ENCODE measurements around the gene ST8SIA2. TPM values are rescaled to one million over a fixed set of nuclear protein-coding genes. Genes with fewer than 3 reads are reported as not detected.

The ST8SIA2 gene
- total and polyA plus RNA-seq, 2 experiments from 2014 or later: 4.0 to 5.9 TPM

DNA sequence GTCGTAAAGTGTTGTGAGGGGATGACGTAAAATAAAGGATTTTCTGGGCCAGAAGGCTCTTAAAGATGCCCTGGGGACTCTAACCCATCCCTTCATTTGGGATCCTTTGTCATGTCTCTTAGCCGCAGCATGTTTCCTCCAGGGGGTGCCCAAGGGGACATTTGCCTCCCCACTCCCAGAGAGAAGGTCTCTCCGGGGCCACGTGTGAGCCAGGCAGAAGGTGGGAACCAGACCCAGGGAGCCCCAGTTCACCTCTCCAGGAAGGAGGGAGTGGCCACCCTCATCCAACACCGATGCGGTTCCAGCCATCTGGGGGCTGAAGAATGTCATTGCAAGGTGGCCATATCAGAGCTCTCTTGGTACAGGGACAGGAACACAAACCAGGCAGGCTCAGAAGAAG is 25.2 kb downstream of the ST8SIA2 start:
- TF ChIP-seq, protein P1, sequence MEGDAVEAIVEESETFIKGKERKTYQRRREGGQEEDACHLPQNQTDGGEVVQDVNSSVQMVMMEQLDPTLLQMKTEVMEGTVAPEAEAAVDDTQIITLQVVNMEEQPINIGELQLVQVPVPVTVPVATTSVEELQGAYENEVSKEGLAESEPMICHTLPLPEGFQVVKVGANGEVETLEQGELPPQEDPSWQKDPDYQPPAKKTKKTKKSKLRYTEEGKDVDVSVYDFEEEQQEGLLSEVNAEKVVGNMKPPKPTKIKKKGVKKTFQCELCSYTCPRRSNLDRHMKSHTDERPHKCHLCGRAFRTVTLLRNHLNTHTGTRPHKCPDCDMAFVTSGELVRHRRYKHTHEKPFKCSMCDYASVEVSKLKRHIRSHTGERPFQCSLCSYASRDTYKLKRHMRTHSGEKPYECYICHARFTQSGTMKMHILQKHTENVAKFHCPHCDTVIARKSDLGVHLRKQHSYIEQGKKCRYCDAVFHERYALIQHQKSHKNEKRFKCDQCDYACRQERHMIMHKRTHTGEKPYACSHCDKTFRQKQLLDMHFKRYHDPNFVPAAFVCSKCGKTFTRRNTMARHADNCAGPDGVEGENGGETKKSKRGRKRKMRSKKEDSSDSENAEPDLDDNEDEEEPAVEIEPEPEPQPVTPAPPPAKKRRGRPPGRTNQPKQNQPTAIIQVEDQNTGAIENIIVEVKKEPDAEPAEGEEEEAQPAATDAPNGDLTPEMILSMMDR (IDR thresholded peaks at IDR 0.05; ENCODE audit: low read depth, low read length): no peak
- H3K27me3 ChIP-seq: no peaks in the 10 kb centered on the region
- H3K4me1 ChIP-seq (ENCODE audit: low read depth): no peaks in the 10 kb centered on the region
- H3K27ac ChIP-seq: no peak overlapping the region
- no peak overlapping the region for H3K4me3 ChIP-seq
- H3K9me3 ChIP-seq (ENCODE audit: low read depth): no peaks in the 10 kb centered on the region
- no peak for DNase-seq (ENCODE audit: low read depth in 1 of 2, low spot score in 1 of 2)
- H3K36me3 ChIP-seq: no peaks in the 10 kb centered on the region

DNA sequence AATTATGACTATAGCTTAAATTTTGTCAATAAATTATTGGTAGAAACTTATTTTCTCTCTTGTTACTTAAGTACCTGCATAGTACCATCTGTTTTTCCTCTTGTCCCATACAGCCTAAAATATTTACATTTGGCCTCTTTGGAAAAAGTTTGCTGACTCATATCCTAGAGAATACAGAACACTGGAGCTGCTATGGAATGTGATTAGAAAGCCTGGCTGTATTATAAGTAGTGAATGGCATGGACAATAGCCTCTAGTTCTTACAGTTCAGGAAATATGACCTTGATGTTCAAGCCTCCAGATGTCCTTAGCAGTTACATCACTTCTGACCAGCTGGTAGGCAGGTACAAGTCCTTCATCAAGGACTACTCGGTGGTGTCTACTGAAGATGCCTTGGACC is 28.3 kb downstream of the ST8SIA2 start:
- H3K27me3 ChIP-seq: no peaks in the 10 kb centered on the region
- H3K36me3 ChIP-seq: no peaks in the 10 kb centered on the region
- DNase-seq (ENCODE audit: low read depth in 1 of 2, low spot score in 1 of 2): peak in 1 of 2 donors; percentile 3
- no peak overlapping the region for H3K27ac ChIP-seq
- no peaks in the 10 kb centered on the region for H3K4me1 ChIP-seq (ENCODE audit: low read depth)
- no peak overlapping the region for H3K4me3 ChIP-seq
- no peaks in the 10 kb centered on the region for H3K9me3 ChIP-seq (ENCODE audit: low read depth)
- TF ChIP-seq, protein P1 (IDR thresholded peaks at IDR 0.05; ENCODE audit: low read depth, low read length): no peak

DNA sequence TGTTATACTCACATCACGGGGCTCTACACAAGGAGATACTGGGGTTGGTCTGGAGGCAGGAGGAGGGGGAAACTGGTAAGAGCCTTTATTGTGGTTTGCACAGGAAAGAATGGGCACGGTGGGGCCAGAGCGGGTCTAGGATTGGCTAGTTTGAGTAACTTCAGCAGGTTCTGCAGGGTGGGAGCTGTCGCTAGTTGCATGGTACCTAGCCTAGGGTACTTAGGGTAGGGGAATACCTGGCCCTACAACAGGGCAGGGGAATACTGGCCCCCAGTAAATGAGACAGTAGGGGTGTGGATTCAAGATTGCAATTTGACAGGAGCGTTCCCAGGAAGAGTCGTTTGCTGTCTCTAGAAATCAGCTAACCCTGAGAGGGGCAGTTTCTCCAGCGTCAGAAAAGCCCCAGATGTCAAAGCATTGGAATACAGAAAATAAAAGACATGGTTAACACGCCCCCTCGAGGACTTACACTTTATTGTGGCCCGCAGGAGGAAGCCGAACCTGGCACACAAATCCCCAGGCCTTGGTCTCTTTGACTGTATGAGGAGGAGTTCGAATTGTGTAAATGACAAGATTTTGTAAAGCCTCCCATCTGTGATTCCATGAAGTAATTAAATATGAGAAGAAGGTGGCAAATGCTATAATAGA is 32.0 kb downstream of the ST8SIA2 start:
- peak in 1 of 2 donors; percentile 44 for DNase-seq (ENCODE audit: low read depth in 1 of 2, low spot score in 1 of 2)
- no peaks in the 10 kb centered on the region for H3K4me1 ChIP-seq (ENCODE audit: low read depth)
- H3K27ac ChIP-seq: no peak overlapping the region
- no peaks in the 10 kb centered on the region for H3K36me3 ChIP-seq
- no peaks in the 10 kb centered on the region for H3K27me3 ChIP-seq
- H3K4me3 ChIP-seq: no peak overlapping the region
- no peaks in the 10 kb centered on the region for H3K9me3 ChIP-seq (ENCODE audit: low read depth)
- TF ChIP-seq, protein P1 (IDR thresholded peaks at IDR 0.05; ENCODE audit: low read depth, low read length): no peak

DNA sequence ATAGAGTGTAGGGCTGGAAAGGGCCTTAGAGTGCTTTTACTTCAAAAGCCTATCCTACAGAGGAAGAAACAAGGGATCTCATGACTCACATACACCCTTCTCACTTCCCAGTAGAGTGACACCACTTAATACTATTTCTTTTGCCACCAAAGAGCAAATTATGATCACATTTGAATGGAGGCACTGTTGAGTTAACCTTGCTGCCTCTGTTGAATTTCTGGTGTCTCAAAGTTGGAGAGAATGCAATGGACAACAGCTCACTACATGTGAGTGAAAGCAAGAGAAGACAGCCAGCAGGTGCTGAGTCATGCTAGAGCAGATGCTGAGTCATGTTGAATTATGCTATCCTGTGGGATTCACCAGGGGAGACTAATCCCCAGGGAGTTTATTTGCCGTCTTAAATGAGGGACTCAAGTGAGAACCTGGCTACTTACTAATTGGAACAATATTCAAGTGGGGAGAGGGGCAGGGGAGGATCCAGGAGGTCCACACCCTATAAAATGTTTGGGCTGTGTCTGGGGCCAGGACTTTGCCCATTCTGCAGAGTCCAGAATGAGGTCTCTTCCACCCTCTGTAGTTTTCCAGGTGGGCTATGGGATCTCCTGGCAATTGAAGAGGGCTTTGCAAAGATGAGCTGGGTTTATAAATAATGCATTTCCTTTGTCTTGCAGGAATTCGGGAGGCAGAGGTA is 35.8 kb downstream of the ST8SIA2 start:
- H3K27me3 ChIP-seq: no peaks in the 10 kb centered on the region
- H3K36me3 ChIP-seq: no peaks in the 10 kb centered on the region
- DNase-seq (ENCODE audit: low read depth in 1 of 2, low spot score in 1 of 2): peak in 1 of 2 donors; percentile 47
- H3K27ac ChIP-seq: no peak overlapping the region
- H3K9me3 ChIP-seq (ENCODE audit: low read depth): no peaks in the 10 kb centered on the region
- no peaks in the 10 kb centered on the region for H3K4me1 ChIP-seq (ENCODE audit: low read depth)
- TF ChIP-seq, protein P1 (IDR thresholded peaks at IDR 0.05; ENCODE audit: low read depth, low read length): no peak
- H3K4me3 ChIP-seq: no peak overlapping the region

DNA sequence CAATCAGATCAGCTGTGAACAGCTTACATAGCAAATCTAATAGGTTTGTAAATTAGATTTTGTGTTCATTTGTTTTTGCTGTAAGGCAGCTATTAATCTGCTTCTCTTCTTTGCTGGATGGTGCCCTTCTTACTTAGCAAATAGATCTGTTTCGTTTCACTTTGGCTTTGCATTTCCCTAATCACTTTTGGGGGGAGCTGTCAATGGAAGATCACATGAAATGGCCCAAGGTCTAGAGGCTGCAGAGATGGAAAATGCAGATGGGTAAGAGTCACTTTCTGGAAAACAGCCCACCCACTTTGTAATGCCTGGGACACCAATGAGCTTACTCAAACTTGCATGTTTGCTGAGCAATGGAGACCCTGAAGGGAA is 36.4 kb downstream of the ST8SIA2 start:
- H3K4me3 ChIP-seq: no peak overlapping the region
- no peak overlapping the region for H3K27ac ChIP-seq
- no peaks in the 10 kb centered on the region for H3K36me3 ChIP-seq
- TF ChIP-seq, protein P1 (IDR thresholded peaks at IDR 0.05; ENCODE audit: low read depth, low read length): no peak
- no peak for DNase-seq (ENCODE audit: low read depth in 1 of 2, low spot score in 1 of 2)
- H3K4me1 ChIP-seq (ENCODE audit: low read depth): no peaks in the 10 kb centered on the region
- H3K27me3 ChIP-seq: no peaks in the 10 kb centered on the region
- no peaks in the 10 kb centered on the region for H3K9me3 ChIP-seq (ENCODE audit: low read depth)

Measured in cardiac muscle cell (in vitro differentiated cells and primary cell).